HepG2 (cell line): ENCODE results near the gene ESRP2. TPM values are rescaled to one million over a fixed set of nuclear protein-coding genes. Genes with fewer than 3 reads are reported as not detected.

Source experiments
- ARNT2 ChIP-seq: sonication (generic); formaldehyde crosslinking; IDR thresholded peaks from 2 replicates; pipeline ENCODE4 v1.8.0; 2022; ENCODE audit warnings: mild to moderate bottlenecking, low read depth, missing genetic modification reagents, moderate library complexity
- CENPBD1 ChIP-seq: sonication (generic); formaldehyde crosslinking; IDR thresholded peaks from 2 replicates; pipeline ENCODE4 v1.8.0; 2022; ENCODE audit warnings: missing genetic modification reagents, low read depth, mild to moderate bottlenecking, borderline replicate concordance
- DNMT3B ChIP-seq: conservative IDR thresholded peaks from 2 replicates; pipeline ENCODE4 v1.6.1; 2016; ENCODE audit warnings: missing biosample characterization, control low read depth
- DR1 ChIP-seq: sonication (generic); formaldehyde crosslinking; IDR thresholded peaks from 2 replicates; pipeline ENCODE4 v1.8.0; 2021; ENCODE audit warnings: mild to moderate bottlenecking, missing genetic modification reagents, inconsistent platforms
- ETV5 ChIP-seq: IDR thresholded peaks from 2 replicates; pipeline ENCODE4 v1.6.1; 2018; ENCODE audit warnings: missing biosample characterization, missing genetic modification reagents, inconsistent platforms, borderline replicate concordance
- GRHL1 ChIP-seq: sonication (generic); formaldehyde crosslinking; conservative IDR thresholded peaks from 2 replicates; pipeline ENCODE4 v1.8.0; 2022; ENCODE audit warnings: missing genetic modification reagents
- KDM4B ChIP-seq: sonication (generic); formaldehyde crosslinking; IDR thresholded peaks from 2 replicates; pipeline ENCODE4 v1.4.0; 2020; ENCODE audit warnings: missing genetic modification reagents
- MBNL3 ChIP-seq: fragments of 250-450 bp; sonication (Bioruptor Pico); conservative IDR thresholded peaks from 2 replicates; pipeline ENCODE4 v1.8.0; 2022; ENCODE audit warnings: mild to moderate bottlenecking, inconsistent platforms
- MEIS2 ChIP-seq: sonication (generic); formaldehyde crosslinking; IDR thresholded peaks from 2 replicates; pipeline ENCODE4 v1.9.0; 2021; ENCODE audit warnings: mild to moderate bottlenecking, missing genetic modification reagents
- NR0B2 ChIP-seq: sonication (generic); formaldehyde crosslinking; IDR thresholded peaks from 2 replicates; pipeline ENCODE4 v1.4.0; 2020; ENCODE audit warnings: mild to moderate bottlenecking, missing genetic modification reagents
- PRDM4 ChIP-seq: sonication (generic); formaldehyde crosslinking; IDR thresholded peaks from 2 replicates; pipeline ENCODE4 v1.9.0; 2021; ENCODE audit warnings: missing genetic modification reagents, borderline replicate concordance
- SAP130 ChIP-seq: IDR thresholded peaks from 2 replicates; pipeline ENCODE4 v1.6.1; 2016; ENCODE audit warnings: low read depth
- SUZ12 ChIP-seq: fragments of 150-350 bp; IDR thresholded peaks from 2 replicates; pipeline ENCODE4 v1.6.1; 2014; ENCODE audit warnings: low read depth, low read length
- TERF1 ChIP-seq: sonication (generic); formaldehyde crosslinking; IDR thresholded peaks from 2 replicates; pipeline ENCODE4 v1.8.0; 2022; ENCODE audit warnings: mild to moderate bottlenecking, missing genetic modification reagents, moderate library complexity
- ZBED4 ChIP-seq: sonication (generic); formaldehyde crosslinking; IDR thresholded peaks from 2 replicates; pipeline ENCODE4 v1.4.0; 2020; ENCODE audit warnings: missing genetic modification reagents, borderline replicate concordance
- ZC3H4 ChIP-seq: sonication (generic); formaldehyde crosslinking; IDR thresholded peaks from 2 replicates; pipeline ENCODE4 v1.4.0; 2020; ENCODE audit warnings: missing genetic modification reagents, borderline replicate concordance
- ZNF747 ChIP-seq: sonication (generic); formaldehyde crosslinking; IDR thresholded peaks from 2 replicates; pipeline ENCODE4 v1.8.1; 2023; ENCODE audit warnings: missing genetic modification reagents, mild to moderate bottlenecking, borderline replicate concordance
- ZNF780A ChIP-seq: sonication (generic); formaldehyde crosslinking; IDR thresholded peaks from 2 replicates; pipeline ENCODE4 v1.8.0; 2022; ENCODE audit warnings: mild to moderate bottlenecking, missing genetic modification reagents, moderate library complexity
- ZNF816 ChIP-seq: sonication (generic); formaldehyde crosslinking; IDR thresholded peaks from 2 replicates; pipeline ENCODE4 v1.8.0; 2022; ENCODE audit warnings: missing genetic modification reagents, mild to moderate bottlenecking, borderline replicate concordance
- ZSCAN20 ChIP-seq: sonication (generic); formaldehyde crosslinking; IDR thresholded peaks from 2 replicates; pipeline ENCODE4 v1.4.0; 2020; ENCODE audit warnings: missing genetic modification reagents, mild to moderate bottlenecking, borderline replicate concordance
- polyA plus RNA-seq, 8 experiments: library from polyadenylated mRNA; depleted of rRNA in 3 of 8; stranded (reverse) in 7 of 8; unstranded in 1 of 8; fragments of >200 nt; fragmentation: Illumina TruSeq in 4 of 8; extraction: Trizol in 4 of 8; gene quantifications; 2 replicates each; pipeline versions ENCODE4 v1.2.1 to v1.2.3, GENCODE V29; 2011 to 2016; ENCODE audit warnings: low read depth in 4 of 8, missing spikeins in 1 of 8, mixed read lengths in 1 of 8; ENCODE audit not compliant: insufficient read depth in 1 of 8
- total RNA-seq, 5 experiments: library from RNA; depleted of rRNA; stranded (reverse); fragments of >200 nt; fragmentation: Illumina TruSeq; extraction: Trizol; gene quantifications; 2 replicates each; pipeline ENCODE4 v1.2.3, GENCODE V29; 2016; ENCODE audit warnings: low read depth in 1 of 5

ESRP2 gene
- total and polyA plus RNA-seq, 2 of the 13 experiments (the other 11 are each of a cell fraction or from before 2014, with no cell fraction given) = 21.1 to 32.4 TPM

GRCh38 chr16:68263559-68264127 is 27.7 kb upstream of the ESRP2 start (continued):
- TF ChIP-seq MBNL3 (CRISPR knock-in tag) = no peak
- TF ChIP-seq ZNF780A = no peak
- no peak for TF ChIP-seq DNMT3B
- no peak for TF ChIP-seq KDM4B (CRISPR knock-in tag)
- TF ChIP-seq ZBED4 = no peak
- TF ChIP-seq PRDM4 (CRISPR knock-in tag) = no peak
- no peak; the same call in 1 of the 2 replicates for TF ChIP-seq DR1 (CRISPR knock-in tag)
- TF ChIP-seq ZNF816 (CRISPR knock-in tag) = no peak
- no peak for TF ChIP-seq CENPBD1
- TF ChIP-seq GRHL1 = no peak
- no peak for TF ChIP-seq ZNF747 (CRISPR knock-in tag)
- TF ChIP-seq NR0B2 (CRISPR knock-in tag) = peak; percentile 75
- no peak for TF ChIP-seq TERF1 (CRISPR knock-in tag)
- no peak for TF ChIP-seq SUZ12
- TF ChIP-seq SAP130 (CRISPR knock-in tag) = no peak
- no peak for TF ChIP-seq ARNT2 (CRISPR knock-in tag)
- no peak for TF ChIP-seq ZSCAN20
- TF ChIP-seq ZC3H4 (CRISPR knock-in tag) = no peak
- TF ChIP-seq MEIS2 (CRISPR knock-in tag) = no peak
- TF ChIP-seq ETV5 = no peak
